ENCODE measurements around the gene NEMP2.

The NEMP2 gene

DNA sequence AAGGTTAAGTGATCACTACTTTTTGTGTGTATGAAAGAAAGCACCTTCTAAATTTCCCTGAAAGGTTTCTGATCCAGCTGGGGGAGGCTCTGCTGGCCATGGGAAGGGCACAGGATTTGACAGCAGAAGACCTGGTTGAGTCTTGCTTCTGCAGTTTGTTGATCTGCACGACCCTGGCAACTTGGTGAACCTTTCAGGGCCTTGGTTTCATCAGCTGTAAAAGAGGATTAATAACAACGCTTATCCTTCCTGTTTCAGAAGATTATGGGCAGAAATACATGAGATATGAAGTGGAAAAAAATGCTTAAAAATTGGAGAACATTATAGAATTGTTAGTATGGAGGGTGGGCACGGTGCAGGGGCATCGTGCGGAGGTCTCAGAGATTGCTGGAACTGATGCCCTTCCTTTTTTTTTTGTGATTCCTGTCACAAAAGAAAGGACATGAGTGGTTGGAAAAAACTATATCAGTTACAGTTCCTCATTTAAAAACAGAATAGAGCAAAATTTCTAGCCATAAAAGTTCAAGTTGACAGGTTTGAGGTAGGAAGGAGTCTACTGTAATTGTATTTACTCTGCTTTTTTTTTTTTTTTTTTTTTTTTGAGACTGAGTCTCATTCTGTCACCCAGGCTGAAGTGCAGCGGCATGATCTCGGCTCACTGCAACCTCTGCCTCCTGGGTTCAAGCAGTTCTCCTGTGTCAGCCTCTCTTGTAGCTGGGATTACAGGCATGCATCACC is 79.0 kb downstream of the NEMP2 start:
- DNase-seq = no peak

DNA sequence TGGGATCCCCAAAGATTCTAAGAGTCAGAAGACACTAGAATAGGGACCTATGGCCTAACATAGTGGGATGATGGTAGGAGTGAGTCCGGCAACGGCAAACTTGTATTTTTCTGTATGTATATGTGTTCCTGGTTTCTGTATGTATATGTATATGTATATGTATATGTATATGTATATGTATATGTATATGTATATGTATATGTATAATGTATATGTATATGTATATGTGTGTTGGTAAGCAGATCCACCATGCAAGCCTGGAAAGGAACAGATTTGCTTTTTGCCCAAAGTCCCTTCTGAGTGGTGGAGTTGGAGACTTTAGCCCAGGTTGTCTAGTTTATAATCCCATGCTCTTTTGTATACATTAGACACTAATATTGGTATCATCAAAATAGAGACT is 79.7 kb downstream of the NEMP2 start:
- DNase-seq = no peak
